22Rv1 (cell line): Measurements from ENCODE around the gene LMAN2.

Experiments
- H3K27ac ChIP-seq: fragments of 450-650 bp; 2 replicates; pipeline ENCODE4 v1.5.1; 2017
- ZFX ChIP-seq: fragments of 450-650 bp; IDR thresholded peaks from 2 replicates; pipeline ENCODE4 v1.6.1; 2017; ENCODE audit warnings: antibody characterized with exemption, borderline replicate concordance
- TF ChIP-seq, protein P1 (sequence below): fragments of 450-650 bp; IDR thresholded peaks from 2 replicates; pipeline ENCODE4 v1.5.1; 2017; ENCODE audit warnings: mild to moderate bottlenecking

LMAN2 gene

DNA sequence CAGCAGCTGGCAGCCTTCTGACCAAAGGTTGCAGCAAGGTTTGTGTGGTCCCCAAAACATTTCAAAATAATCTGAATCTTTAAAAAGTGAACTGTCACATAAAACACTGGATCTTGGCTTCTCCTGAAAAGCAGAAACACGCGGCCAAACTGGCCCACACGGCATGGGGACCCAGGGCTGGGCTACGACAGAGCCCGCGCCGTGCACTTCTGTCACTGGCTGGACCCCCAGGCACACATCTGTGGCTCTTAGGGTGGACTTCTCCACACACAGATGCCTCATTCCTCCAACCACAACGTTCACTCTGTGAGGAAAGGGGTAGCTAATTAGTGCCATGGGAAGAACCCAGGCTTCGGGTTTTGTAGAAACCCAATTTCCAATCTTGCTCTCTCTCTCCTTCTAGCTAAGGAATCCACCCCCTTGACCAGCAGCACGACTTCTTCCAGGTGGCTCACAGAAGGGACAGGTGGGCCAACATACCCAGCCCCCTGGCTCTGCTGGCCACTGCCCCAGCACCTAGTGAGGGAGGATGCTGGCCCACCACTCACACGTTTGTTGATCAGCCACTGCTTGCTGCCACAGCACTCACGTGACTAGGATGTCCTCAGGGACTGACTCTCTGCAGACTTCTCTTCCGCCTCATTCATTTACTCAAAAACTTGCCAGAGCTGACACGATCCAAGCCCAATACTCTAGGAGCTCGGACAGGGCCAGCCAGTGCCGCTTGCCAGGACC is 17.9 kb downstream of the LMAN2 start:
- TF ChIP-seq, protein P1, sequence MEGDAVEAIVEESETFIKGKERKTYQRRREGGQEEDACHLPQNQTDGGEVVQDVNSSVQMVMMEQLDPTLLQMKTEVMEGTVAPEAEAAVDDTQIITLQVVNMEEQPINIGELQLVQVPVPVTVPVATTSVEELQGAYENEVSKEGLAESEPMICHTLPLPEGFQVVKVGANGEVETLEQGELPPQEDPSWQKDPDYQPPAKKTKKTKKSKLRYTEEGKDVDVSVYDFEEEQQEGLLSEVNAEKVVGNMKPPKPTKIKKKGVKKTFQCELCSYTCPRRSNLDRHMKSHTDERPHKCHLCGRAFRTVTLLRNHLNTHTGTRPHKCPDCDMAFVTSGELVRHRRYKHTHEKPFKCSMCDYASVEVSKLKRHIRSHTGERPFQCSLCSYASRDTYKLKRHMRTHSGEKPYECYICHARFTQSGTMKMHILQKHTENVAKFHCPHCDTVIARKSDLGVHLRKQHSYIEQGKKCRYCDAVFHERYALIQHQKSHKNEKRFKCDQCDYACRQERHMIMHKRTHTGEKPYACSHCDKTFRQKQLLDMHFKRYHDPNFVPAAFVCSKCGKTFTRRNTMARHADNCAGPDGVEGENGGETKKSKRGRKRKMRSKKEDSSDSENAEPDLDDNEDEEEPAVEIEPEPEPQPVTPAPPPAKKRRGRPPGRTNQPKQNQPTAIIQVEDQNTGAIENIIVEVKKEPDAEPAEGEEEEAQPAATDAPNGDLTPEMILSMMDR: no peak
- no peak for TF ChIP-seq ZFX
- no peak overlapping the region for H3K27ac ChIP-seq

DNA sequence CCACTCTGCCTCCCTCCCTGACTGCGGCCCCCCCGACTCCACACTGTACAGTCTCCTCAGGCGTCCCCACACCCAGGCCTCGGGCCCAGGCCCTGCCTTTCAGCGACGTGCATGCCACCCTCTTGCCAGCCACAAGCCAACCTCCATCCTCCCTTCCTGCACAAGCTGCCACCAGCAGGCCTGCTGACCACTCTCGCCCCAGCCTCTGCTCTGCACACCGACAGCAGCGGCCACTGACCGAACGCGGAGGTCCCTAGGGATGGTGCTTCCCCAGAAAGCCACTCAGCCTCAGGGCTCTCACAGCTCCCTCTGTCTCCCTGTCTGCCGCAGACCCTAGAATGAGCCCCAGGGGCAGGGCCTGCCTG is 18.6 kb downstream of the LMAN2 start:
- TF ChIP-seq, protein P1: no peak
- TF ChIP-seq ZFX: no peak
- H3K27ac ChIP-seq: no peak overlapping the region

DNA sequence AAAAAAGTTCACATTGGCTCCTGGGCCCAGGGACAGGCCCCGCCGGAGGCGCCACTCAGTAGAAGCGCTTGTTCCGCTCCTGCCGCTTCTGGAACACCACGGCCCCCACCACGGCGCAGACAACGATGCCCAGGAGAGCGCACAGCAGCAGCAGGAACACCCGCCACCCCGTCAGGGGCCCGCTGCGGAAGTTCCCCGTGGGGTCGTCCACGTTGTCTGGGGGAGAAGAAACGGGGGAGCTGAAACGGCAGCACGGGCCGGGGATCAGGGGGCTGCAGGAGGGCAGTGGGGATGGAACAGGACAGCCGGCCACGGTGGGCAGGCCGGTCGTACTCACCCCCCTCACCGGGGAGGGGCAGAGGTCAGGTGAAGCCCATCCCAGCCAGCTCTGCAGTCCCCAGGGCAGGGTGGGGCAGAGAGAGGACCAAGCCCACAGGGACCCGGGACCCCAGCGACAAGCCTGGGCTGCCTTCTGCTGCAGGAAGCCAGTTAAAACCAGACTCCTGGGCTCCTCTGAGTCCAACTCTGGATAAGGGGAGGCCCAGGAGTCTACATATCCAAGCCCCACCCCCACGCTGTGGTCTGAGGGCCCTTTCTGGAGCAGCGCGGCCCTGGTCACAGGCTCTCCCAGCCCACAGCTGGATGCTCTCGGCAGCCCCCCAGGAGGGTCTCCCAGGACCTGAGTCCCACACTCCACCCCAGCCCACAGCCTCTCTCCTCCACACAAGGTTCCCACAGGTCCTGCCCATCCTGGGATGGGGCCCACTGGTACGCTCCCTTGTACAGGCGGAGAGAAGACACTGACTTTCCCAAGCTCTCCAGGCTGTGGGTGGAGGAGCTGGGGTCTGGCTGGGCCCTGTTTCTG is 19.2 kb downstream of the LMAN2 start:
- TF ChIP-seq, protein P1: no peak
- no peak for TF ChIP-seq ZFX
- H3K27ac ChIP-seq: no peak overlapping the region

DNA sequence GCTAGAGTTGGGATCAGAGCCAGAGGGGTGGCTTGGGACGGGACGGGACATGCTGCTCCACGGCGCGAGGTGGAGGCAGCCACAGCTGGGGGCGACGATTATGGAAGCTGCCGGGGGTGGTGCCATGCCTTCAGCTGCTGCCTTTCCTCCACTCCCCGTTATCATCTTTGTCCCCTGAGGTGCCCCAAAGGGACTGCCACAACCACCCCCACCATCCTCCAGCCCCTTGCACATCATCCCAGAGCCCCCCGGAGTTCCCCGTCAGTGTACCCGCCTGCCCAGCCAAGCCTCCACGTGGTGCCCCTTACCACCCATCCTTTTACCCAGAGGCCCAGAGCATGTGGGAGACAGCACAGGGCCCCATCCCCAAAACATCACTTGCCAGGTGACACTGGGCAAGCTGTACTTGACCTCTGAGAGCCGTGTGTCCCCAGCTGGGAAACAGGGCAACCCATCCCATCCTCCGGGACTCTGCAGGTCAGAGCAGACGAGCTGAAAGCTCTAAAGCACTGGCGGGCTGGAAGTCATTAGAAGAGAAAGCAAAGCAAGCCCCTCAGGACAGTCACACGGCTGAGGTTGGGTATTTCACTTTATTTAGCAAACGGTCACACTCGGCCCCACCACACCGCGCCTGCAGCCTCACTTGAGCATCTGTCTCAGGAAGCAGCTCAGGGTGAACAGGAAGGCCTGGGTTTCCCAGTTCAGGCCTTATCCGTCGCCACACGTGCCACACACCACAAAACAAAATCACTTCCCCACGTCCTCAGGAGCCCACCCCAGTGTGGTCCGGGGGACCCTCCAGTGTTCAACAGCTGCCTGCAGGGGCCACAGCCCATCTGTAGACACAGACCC is 20.3 kb downstream of the LMAN2 start:
- no peak for TF ChIP-seq ZFX
- TF ChIP-seq, protein P1: no peak
- no peak overlapping the region for H3K27ac ChIP-seq

DNA sequence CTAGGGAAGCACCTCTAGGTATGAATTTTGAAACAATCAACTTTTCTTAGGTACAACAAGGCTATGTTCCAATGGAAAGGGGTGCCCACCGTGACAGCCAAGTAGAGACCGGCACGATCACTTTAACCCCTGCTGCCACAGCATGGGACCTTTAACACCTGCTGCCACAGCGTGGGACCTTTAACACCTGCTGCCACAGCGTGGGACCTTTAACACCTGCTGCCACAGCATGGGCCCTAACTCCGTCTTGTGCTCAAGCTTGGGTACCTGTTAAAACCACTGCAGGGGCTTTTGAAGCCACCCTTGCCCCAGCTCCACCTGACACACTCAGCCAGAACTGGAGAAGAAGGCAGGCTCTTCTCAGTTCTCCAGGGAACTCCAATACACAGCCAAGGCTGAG is 21.6 kb downstream of the LMAN2 start:
- TF ChIP-seq, protein P1: no peak
- no peak for TF ChIP-seq ZFX

DNA sequence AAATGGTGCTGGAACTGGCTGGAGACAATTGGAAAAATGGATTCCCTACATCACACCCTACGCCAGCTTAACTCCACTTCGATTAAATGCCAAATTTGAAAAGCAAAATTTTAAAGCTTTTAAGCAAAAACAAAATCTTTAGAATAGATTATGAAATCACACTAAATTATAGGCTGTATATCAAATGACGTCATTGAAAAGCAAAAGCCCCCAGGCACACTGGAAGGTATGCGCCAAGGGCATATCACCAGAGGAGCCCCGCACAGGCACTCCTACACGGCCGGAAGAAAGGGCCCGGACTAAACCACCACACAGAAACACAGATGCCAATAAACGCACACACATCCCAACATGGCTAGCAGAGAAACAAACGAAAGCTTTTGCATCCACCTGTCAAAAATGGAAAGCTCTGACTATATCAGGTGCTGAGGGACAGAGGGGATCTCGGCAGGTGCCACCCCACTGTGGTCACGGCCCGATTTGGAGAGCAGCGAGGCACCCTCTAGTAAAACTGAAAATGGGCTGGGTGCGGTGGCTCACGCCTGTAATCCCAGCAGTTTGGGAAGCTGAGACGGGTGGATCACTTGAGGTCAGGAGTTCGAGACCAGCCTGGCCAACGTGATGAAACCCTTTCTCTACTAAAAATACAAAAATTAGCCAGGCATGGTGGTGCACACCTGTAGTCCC is 22.8 kb downstream of the LMAN2 start:
- TF ChIP-seq, protein P1: no peak
- no peak for TF ChIP-seq ZFX
- no peak overlapping the region for H3K27ac ChIP-seq

More for the DNA sequence above, 21.6 kb downstream of the LMAN2 start:
- H3K27ac ChIP-seq: no peak overlapping the region
